Testis (tissue), 2 donors: Measurements from ENCODE around the gene NFIA.

ENCODE experiments used
- POLR2A ChIP-seq: fragments of 450-650 bp; IDR thresholded peaks from one replicate; pipeline ENCODE4 v1.6.1; 2017; ENCODE audit warnings: antibody characterized with exemption, mild to moderate bottlenecking, moderate library complexity
- TF ChIP-seq, protein P1 (sequence below), 3 experiments: fragments of 450-650 bp in 2 of 3; fragments of 200-600 bp in 1 of 3; sonication (generic) in 1 of 3; IDR thresholded peaks; one replicate each; pipeline ENCODE4 v1.5.1; 2016 to 2019; ENCODE audit warnings: antibody characterized with exemption in 3 of 3, mild to moderate bottlenecking in 2 of 3, moderate library complexity in 1 of 3

GRCh38 chr1:61238359-61238665, 156.0 kb downstream of the NFIA start:
- TF ChIP-seq, protein P1, sequence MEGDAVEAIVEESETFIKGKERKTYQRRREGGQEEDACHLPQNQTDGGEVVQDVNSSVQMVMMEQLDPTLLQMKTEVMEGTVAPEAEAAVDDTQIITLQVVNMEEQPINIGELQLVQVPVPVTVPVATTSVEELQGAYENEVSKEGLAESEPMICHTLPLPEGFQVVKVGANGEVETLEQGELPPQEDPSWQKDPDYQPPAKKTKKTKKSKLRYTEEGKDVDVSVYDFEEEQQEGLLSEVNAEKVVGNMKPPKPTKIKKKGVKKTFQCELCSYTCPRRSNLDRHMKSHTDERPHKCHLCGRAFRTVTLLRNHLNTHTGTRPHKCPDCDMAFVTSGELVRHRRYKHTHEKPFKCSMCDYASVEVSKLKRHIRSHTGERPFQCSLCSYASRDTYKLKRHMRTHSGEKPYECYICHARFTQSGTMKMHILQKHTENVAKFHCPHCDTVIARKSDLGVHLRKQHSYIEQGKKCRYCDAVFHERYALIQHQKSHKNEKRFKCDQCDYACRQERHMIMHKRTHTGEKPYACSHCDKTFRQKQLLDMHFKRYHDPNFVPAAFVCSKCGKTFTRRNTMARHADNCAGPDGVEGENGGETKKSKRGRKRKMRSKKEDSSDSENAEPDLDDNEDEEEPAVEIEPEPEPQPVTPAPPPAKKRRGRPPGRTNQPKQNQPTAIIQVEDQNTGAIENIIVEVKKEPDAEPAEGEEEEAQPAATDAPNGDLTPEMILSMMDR (IDR thresholded peaks at IDR 0.05): no peak
- no peak for TF ChIP-seq POLR2A
